Melanocyte of skin (primary cell): ENCODE measurements around the gene SRCIN1. TPM values are rescaled to one million over a fixed set of nuclear protein-coding genes. Genes with fewer than 3 reads are reported as not detected.

Source experiments
- total RNA-seq, 2 donors: library from RNA; depleted of rRNA; stranded (reverse); fragments of >200 nt; gene quantifications; 2 replicates each; pipeline ENCODE4 v1.2.3, GENCODE V29; 2012

SRCIN1 gene
- total RNA-seq = under 1 TPM; under 0.01 TPM

GRCh38 chr17:38605841-38606645 lies at the start of gene SRCIN1:
SRCIN1 (minus strand) TSS chr17:38605952; CDS start chr17:38605705, 247 bp downstream.

Other genes starting within 250 kb of the SRCIN1 start
- gene ARHGAP23, start 177.5 kb downstream of the SRCIN1 start, total RNA-seq = 1 to 10 TPM; 6.0 to 10.0 TPM
- gene EPOP, start 69.0 kb upstream of the SRCIN1 start, total RNA-seq = under 1 TPM; 0.67 to 0.69 TPM
- 10 to 100 TPM; 15.0 to 22.4 TPM for gene MLLT6, start 99.3 kb upstream of the SRCIN1 start, total RNA-seq
- 1 to 10 TPM; 3.8 to 4.0 TPM for gene CISD3, start 124.4 kb upstream of the SRCIN1 start, total RNA-seq
- 1 to 10 TPM; 2.8 to 3.0 TPM for gene PCGF2, start 142.4 kb upstream of the SRCIN1 start, total RNA-seq
- gene PSMB3, start 146.8 kb upstream of the SRCIN1 start, total RNA-seq = 100 to 1,000 TPM; 395 to 474 TPM
- gene PIP4K2B, start 193.6 kb upstream of the SRCIN1 start, total RNA-seq = 100 to 1,000 TPM in 1 of 2 donors, 10 to 100 TPM in 1; 86.9 to 115 TPM
- gene CWC25, start 219.4 kb upstream of the SRCIN1 start, total RNA-seq = 1 to 10 TPM; 5.5 to 7.7 TPM
- 100 to 1,000 TPM; 429 to 846 TPM for gene RPL23, start 247.8 kb upstream of the SRCIN1 start, total RNA-seq